Endothelial cell (in vitro differentiated cells): ENCODE results near the gene FOXD1. TPM values are rescaled to one million over a fixed set of nuclear protein-coding genes. Genes with fewer than 3 reads are reported as not detected.
"Not testable (repeated sequence)": the region's sequence is repeated elsewhere in the genome, so short reads cannot be mapped to it uniquely, and the experiment has no call there.

Experiments
- DNase-seq: peaks from one replicate; pipeline ENCODE4 v3.0.0; 2021; ENCODE audit warnings: low spot score
- H3K27ac Mint-ChIP-seq: one replicate; pipeline ENCODE4 v1.8.0; 2021; ENCODE audit warnings: mixed read lengths, inconsistent platforms; ENCODE audit not compliant: unreplicated experiment
- H3K27me3 Mint-ChIP-seq: one replicate; pipeline ENCODE4 v1.8.0; 2021; ENCODE audit warnings: mild to moderate bottlenecking, moderate library complexity, mixed read lengths, inconsistent platforms; ENCODE audit not compliant: unreplicated experiment
- H3K36me3 Mint-ChIP-seq: one replicate; pipeline ENCODE4 v1.8.0; 2021; ENCODE audit warnings: mild to moderate bottlenecking, low read depth, mixed read lengths, inconsistent platforms; ENCODE audit not compliant: unreplicated experiment
- H3K4me1 Mint-ChIP-seq: one replicate; pipeline ENCODE4 v1.8.0; 2021; ENCODE audit warnings: mild to moderate bottlenecking, mixed read lengths, inconsistent platforms; ENCODE audit not compliant: unreplicated experiment
- H3K4me3 Mint-ChIP-seq: one replicate; pipeline ENCODE4 v1.8.0; 2021; ENCODE audit warnings: mild to moderate bottlenecking, mixed read lengths, inconsistent platforms; ENCODE audit not compliant: unreplicated experiment
- H3K9me3 Mint-ChIP-seq: one replicate; pipeline ENCODE4 v1.8.0; 2021; ENCODE audit warnings: mixed read lengths, inconsistent platforms; ENCODE audit not compliant: unreplicated experiment
- total RNA-seq: library from RNA; stranded (reverse); fragmentation: NEBNext Ultra II Directional; extraction: Animal tissue kit (Norgen Biotek cat#: 25700); gene quantifications from one replicate; pipeline ENCODE4 v1.2.1, GENCODE V29; 2021; ENCODE audit not compliant: unreplicated experiment
- TF ChIP-seq, protein P1 (sequence below): fragments of 200-600 bp; sonication (generic); IDR thresholded peaks from one replicate; pipeline ENCODE4 v1.5.0; 2021; ENCODE audit warnings: antibody characterized with exemption; ENCODE audit not compliant: unreplicated experiment

FOXD1 gene
- total RNA-seq, 1 donor from 2014 or later: 0.33 TPM

DNA sequence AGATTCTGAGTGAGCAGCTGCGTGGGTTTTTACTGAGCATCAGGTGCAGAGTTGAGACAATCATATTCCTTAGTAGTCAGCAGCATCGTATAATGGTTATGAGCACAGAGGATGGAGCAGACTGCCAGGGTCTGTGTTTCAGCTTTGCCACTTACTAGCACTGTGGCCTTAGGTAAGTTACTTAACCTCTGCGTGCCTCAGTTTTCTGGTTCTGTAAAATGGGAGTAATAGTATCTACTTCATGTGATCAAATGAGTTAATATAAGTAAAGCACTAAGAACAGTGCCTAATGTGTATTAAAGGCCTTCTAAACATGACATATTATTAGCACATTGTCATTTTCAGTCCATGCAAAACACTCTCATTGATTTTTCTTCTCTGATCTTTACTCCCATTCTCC is 44.8 kb upstream of the FOXD1 start:
- no peaks in the 10 kb centered on the region for H3K9me3 Mint-ChIP-seq
- TF ChIP-seq, protein P1, sequence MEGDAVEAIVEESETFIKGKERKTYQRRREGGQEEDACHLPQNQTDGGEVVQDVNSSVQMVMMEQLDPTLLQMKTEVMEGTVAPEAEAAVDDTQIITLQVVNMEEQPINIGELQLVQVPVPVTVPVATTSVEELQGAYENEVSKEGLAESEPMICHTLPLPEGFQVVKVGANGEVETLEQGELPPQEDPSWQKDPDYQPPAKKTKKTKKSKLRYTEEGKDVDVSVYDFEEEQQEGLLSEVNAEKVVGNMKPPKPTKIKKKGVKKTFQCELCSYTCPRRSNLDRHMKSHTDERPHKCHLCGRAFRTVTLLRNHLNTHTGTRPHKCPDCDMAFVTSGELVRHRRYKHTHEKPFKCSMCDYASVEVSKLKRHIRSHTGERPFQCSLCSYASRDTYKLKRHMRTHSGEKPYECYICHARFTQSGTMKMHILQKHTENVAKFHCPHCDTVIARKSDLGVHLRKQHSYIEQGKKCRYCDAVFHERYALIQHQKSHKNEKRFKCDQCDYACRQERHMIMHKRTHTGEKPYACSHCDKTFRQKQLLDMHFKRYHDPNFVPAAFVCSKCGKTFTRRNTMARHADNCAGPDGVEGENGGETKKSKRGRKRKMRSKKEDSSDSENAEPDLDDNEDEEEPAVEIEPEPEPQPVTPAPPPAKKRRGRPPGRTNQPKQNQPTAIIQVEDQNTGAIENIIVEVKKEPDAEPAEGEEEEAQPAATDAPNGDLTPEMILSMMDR: no peak
- no peaks in the 10 kb centered on the region for H3K27me3 Mint-ChIP-seq
- H3K4me1 Mint-ChIP-seq: peaks cover 10% of the 10 kb centered on the region
- no peak for DNase-seq
- no peaks in the 10 kb centered on the region for H3K36me3 Mint-ChIP-seq
- no peak overlapping the region for H3K27ac Mint-ChIP-seq
- no peak overlapping the region for H3K4me3 Mint-ChIP-seq

DNA sequence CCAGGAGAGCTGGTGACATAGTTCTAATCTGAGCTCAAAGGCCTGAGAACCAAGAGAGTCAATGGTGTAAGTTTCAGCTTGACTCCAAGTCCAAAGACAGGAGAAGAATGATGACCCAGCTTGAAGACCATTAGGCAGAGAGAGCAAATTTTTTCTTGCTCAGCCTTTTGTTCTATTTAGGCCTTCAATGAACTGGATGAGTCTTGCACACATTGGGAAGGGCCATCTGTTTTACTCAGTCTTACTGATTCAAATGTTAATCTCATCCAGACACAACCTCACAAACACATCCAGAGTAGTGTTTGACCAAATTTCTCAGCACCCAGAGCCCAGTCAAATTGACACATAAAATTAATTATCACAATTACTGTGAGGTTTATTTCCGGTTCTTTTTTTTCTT is 42.6 kb upstream of the FOXD1 start:
- Mint-ChIP-seq H3K4me1 (peaks cover 7% of the 10 kb centered on the region), H3K27me3 (peaks cover under 1% of the 10 kb centered on the region), H3K36me3 (no peaks in the 10 kb centered on the region), H3K4me3 (no peak overlapping the region), H3K9me3 (no peaks in the 10 kb centered on the region), H3K27ac (no peak overlapping the region)
- TF ChIP-seq, protein P1: no peak
- no peak for DNase-seq

DNA sequence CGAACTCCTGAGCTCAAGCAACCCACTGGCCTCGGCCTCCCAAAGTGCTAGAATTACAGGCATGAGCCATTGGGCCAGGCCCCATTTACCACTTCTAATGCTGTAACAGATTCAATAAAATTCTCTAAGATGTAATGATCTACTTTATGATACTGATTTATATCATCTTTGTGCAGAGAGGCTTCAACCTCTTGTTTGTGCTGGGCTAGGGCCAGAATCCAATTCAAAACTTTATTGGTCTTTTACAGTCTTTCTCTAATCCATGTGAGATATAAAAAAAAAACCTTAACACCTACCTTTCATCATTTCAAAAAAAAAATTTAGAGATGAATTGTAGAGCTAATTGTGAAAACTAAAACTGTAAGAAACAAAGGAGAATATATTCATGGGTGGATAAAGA is 41.5 kb upstream of the FOXD1 start:
- Mint-ChIP-seq H3K27ac (no peak overlapping the region), H3K27me3 (peaks cover 1% of the 10 kb centered on the region), H3K9me3 (no peaks in the 10 kb centered on the region), H3K36me3 (no peaks in the 10 kb centered on the region), H3K4me1 (peaks cover 7% of the 10 kb centered on the region), H3K4me3 (no peak overlapping the region)
- TF ChIP-seq, protein P1: no peak
- no peak for DNase-seq

DNA sequence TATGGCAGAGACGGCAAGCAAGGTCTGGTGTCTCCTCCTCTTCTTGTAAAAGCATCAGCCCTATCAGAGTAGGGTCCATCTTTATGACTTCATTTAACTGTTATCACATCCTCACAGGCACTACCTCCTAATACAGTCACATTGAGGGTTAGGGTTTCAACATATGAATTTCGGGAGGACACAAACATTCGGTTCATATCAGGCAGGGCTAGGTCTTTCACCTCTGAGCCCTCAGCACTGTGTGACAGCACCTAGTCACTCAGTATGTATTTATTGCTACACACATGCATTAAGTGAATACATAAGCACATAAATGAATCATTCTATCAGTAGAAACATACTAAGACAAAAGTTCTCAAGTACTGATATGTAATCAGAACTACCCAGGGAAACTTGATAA is 40.2 kb upstream of the FOXD1 start:
- Mint-ChIP-seq H3K9me3 (no peaks in the 10 kb centered on the region), H3K27me3 (peaks cover 1% of the 10 kb centered on the region), H3K4me3 (no peak overlapping the region), H3K4me1 (no peaks in the 10 kb centered on the region), H3K36me3 (no peaks in the 10 kb centered on the region), H3K27ac (no peak overlapping the region)
- no peak for DNase-seq
- TF ChIP-seq, protein P1: no peak

DNA sequence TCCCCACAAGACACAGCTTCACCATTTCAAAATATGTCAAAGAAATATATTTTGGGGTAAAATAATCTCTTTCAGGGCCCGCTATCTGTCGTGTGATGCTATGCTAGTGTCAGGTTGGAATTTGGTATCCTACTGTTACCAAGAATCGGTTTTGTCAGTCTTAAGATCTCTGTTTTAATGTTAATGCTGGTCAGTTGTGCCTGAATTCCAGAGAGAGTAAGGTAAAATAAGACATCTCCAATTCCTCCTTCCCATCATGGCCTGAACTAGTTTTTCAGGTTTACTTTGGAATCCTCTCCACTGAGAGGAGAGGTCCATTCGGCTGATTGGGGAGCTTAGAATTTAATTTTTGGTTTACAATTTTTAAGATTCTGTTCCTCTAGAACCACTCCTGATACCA is 39.2 kb upstream of the FOXD1 start:
- H3K27ac Mint-ChIP-seq: no peak overlapping the region
- no peaks in the 10 kb centered on the region for H3K4me1 Mint-ChIP-seq
- no peaks in the 10 kb centered on the region for H3K9me3 Mint-ChIP-seq
- H3K27me3 Mint-ChIP-seq: peaks cover 1% of the 10 kb centered on the region
- no peak for DNase-seq
- TF ChIP-seq, protein P1: no peak
- no peak overlapping the region for H3K4me3 Mint-ChIP-seq
- no peaks in the 10 kb centered on the region for H3K36me3 Mint-ChIP-seq

DNA sequence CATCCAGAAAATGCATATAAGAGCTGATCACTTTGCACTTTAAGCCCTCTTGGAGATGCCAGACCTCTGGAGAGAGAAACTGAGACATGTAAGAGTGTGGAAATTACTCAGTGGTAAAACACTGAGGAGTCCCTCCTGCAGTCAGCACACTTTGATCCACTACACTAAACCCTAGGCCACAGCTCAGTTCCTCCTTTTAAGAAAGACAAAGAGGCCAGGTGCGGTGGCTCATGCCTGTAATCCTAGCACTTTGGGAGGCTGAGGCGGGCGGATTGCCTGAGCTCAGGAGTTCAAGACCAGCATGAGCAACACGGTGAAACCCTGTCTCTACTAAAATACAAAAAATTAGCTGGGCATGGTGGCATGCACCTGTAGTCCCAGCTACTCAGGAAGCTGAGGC is 38.7 kb upstream of the FOXD1 start:
- H3K36me3 Mint-ChIP-seq, H3K27ac Mint-ChIP-seq, DNase-seq, H3K4me3 Mint-ChIP-seq, H3K9me3 Mint-ChIP-seq, H3K27me3 Mint-ChIP-seq, H3K4me1 Mint-ChIP-seq: not testable (repeated sequence)
